Panc1 (cell line): ENCODE data around the gene DDX1. TPM values are rescaled to one million over a fixed set of nuclear protein-coding genes. Genes with fewer than 3 reads are reported as not detected.

Source experiments
- ATAC-seq: fragments of 200-7000 bp; cut with Tn5 transposase; 2 replicates; pipeline ENCODE4 v1.9.1; 2020; ENCODE audit warnings: mild to moderate bottlenecking, moderate library complexity
- BruUV-seq: library from RNA; stranded (reverse); fragments of 400-500 nt; replicated peaks from 2 replicates; lab custom pipeline; 2021; lab: Mats Ljungman, UMichigan
- CTCF ChIA-PET: fragments of 300-600 bp; sonication (Branson Sonifier 250); formaldehyde crosslinking; loops from one replicate; lab custom pipeline; 2022; ENCODE audit warnings: antibody characterized with exemption; lab: Charles Lee
- POLR2A ChIA-PET: fragments of 300-600 bp; sonication (Branson Sonifier 250); formaldehyde crosslinking; loops from one replicate; lab custom pipeline; 2022; ENCODE audit warnings: antibody characterized with exemption; lab: Charles Lee
- DNase-seq: peaks from one replicate; pipeline ENCODE4 v3.0.0-alpha.2; 2010; ENCODE audit warnings: low read depth, low spot score
- H3K27ac ChIP-seq: 2 replicates; pipeline ENCODE4 v1.5.1; 2011; ENCODE audit warnings: mild to moderate bottlenecking, low read length, inconsistent platforms
- H3K27me3 ChIP-seq: fragments of 200-500 bp; sonication (Bioruptor generic); 2 replicates; pipeline ENCODE4 v1.6.0; 2014; ENCODE audit warnings: low read length, inconsistent platforms; ENCODE audit not compliant: control insufficient read depth, insufficient read depth
- H3K36me3 ChIP-seq: fragments of 200-500 bp; sonication (Bioruptor generic); 2 replicates; pipeline ENCODE4 v1.5.1; 2014; ENCODE audit warnings: inconsistent platforms, mild to moderate bottlenecking, low read length, moderate library complexity; ENCODE audit not compliant: control insufficient read depth, insufficient read depth
- H3K4me1 ChIP-seq: 2 replicates; pipeline ENCODE4 v1.5.1; 2011; ENCODE audit warnings: inconsistent platforms, mild to moderate bottlenecking, low read length, moderate library complexity; ENCODE audit not compliant: control insufficient read depth, insufficient read depth
- H3K4me3 ChIP-seq, 2 experiments: 2 replicates each; pipeline ENCODE4 v1.5.1; 2011 to 2012; ENCODE audit warnings: low read depth in 2 of 2, low read length in 2 of 2, mild to moderate bottlenecking in 2 of 2, inconsistent platforms in 1 of 2, moderate library complexity in 1 of 2
- H3K9me3 ChIP-seq: fragments of 200-500 bp; sonication (Bioruptor generic); 2 replicates; pipeline ENCODE4 v1.5.1; 2014; ENCODE audit warnings: low read depth, mild to moderate bottlenecking, inconsistent platforms, low read length, moderate library complexity; ENCODE audit not compliant: control insufficient read depth, insufficient read depth
- CTCF ChIP-seq: fragments of 450-650 bp; IDR thresholded peaks from 2 replicates; pipeline ENCODE4 v1.5.1; 2017; ENCODE audit warnings: mild to moderate bottlenecking
- POLR2AphosphoS5 ChIP-seq: IDR thresholded peaks from 2 replicates; pipeline ENCODE4 v1.6.1; 2012; ENCODE audit warnings: mild to moderate bottlenecking, low read depth, low read length, moderate library complexity
- REST ChIP-seq, 2 experiments: IDR thresholded peaks; 2 replicates each; pipeline ENCODE4 v1.6.1; 2011 to 2012; ENCODE audit warnings: low read depth in 2 of 2, control low read depth in 1 of 2, low read length in 1 of 2, mild to moderate bottlenecking in 1 of 2, moderate library complexity in 1 of 2; ENCODE audit not compliant: insufficient read depth in 1 of 2
- SIN3A ChIP-seq: IDR thresholded peaks from 2 replicates; pipeline ENCODE4 v1.6.1; 2012; ENCODE audit warnings: low read depth, mild to moderate bottlenecking, low read length, moderate library complexity, borderline replicate concordance; ENCODE audit not compliant: insufficient read depth
- TCF7L2 ChIP-seq: IDR thresholded peaks from 2 replicates; pipeline ENCODE4 v1.6.1; 2011; ENCODE audit warnings: mild to moderate bottlenecking, low read depth, low read length, inconsistent platforms
- in situ Hi-C: cut with HindIII; loops from 2 replicates; pipeline ENCODE4 v1.10.0; 2016; ENCODE audit warnings: low sequenced_read_pairs, low pct_unique_long_range_greater_than_20kb
- intact Hi-C: fragments of 100-400 bp; cut with micrococcal nuclease; formaldehyde crosslinking; loops from one replicate; pipeline ENCODE4 v1.10.0; 2022; ENCODE audit not compliant: unreplicated experiment
- total RNA-seq: library from RNA; stranded (reverse); gene quantifications from one replicate; pipeline ENCODE4 v1.2.1, GENCODE V29; 2021; ENCODE audit not compliant: unreplicated experiment

Gene DDX1
- total RNA-seq, 1 experiment from 2014 or later: 102 TPM

GRCh38 chr2:15616850-15617777 is 25.4 kb downstream of the DDX1 start:
- intact Hi-C loops (no loop called here), in situ Hi-C loops (no loop called here)
- TF ChIP-seq REST (IDR thresholded peaks at IDR 0.05; ENCODE audit: insufficient read depth in 1 of 2, low read depth in 2 of 2, low read length in 1 of 2): no peak
- TF ChIP-seq CTCF: no peak
- no peak for TF ChIP-seq POLR2AphosphoS5
- no peak for TF ChIP-seq SIN3A
- TF ChIP-seq TCF7L2: no peak
- Histone ChIP-seq H3K36me3 (peaks cover 36% of the 10 kb centered on the region), H3K27me3 (no peaks in the 10 kb centered on the region), H3K4me3 (no peak overlapping the region), H3K4me1 (no peaks in the 10 kb centered on the region), H3K27ac (no peak overlapping the region), H3K9me3 (no peaks in the 10 kb centered on the region)
- DNase-seq (no peak), ATAC-seq (no peak)
- CTCF ChIA-PET: no interaction called here
- no TSS peak for BruUV-seq
- POLR2A ChIA-PET: interaction anchor here (0.6 kb wide), 1 partner anchor 28 kb away, joined by 10 read pairs; no protein-coding TSS in a partner anchor

GRCh38 chr2:15617778-15618448 is 26.2 kb downstream of the DDX1 start:
- no peak for DNase-seq
- Histone ChIP-seq H3K27ac (no peak overlapping the region), H3K4me1 (no peaks in the 10 kb centered on the region), H3K9me3 (no peaks in the 10 kb centered on the region), H3K27me3 (no peaks in the 10 kb centered on the region), H3K4me3 (no peak overlapping the region), H3K36me3 (peaks cover 44% of the 10 kb centered on the region)
- in situ Hi-C loops (no loop called here), intact Hi-C loops (no loop called here)
- TF ChIP-seq POLR2AphosphoS5 (no peak), SIN3A (no peak), TCF7L2 (no peak), REST (IDR thresholded peaks at IDR 0.05; ENCODE audit: insufficient read depth in 1 of 2, low read depth in 2 of 2, low read length in 1 of 2) (no peak), CTCF (no peak)
- no peak for ATAC-seq
- ChIA-PET POLR2A (interaction anchor here (0.6 kb wide), 1 partner anchor 28 kb away, joined by 10 read pairs; no protein-coding TSS in a partner anchor), CTCF (no interaction called here)
- BruUV-seq: no TSS peak
